ENCODE measurements around the gene CRYL1.

CRYL1 gene

DNA sequence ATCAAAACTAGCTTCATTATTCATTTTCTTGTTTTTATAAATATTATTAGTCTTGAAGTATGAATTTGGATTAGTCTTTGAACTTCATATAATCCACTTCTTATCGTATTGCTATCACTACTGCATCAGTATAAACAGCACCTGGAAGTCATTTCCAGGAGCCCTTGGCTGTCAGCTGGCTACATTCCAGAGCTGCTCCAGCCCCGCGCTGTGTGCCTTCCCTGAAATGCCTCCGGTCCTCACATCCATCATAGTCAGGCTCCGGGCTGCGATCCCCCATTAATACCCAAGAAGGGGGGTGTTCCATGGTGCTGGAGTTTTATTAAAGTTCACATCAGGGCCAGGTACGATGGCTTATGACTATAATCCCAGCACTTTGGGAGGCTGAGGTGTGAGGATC lies 169.2 kb downstream of the CRYL1 start:
- FAIRE-seq (no peak), DNase-seq (ENCODE audit: extremely low spot score, insufficient read length, low read depth) (no peak)

DNA sequence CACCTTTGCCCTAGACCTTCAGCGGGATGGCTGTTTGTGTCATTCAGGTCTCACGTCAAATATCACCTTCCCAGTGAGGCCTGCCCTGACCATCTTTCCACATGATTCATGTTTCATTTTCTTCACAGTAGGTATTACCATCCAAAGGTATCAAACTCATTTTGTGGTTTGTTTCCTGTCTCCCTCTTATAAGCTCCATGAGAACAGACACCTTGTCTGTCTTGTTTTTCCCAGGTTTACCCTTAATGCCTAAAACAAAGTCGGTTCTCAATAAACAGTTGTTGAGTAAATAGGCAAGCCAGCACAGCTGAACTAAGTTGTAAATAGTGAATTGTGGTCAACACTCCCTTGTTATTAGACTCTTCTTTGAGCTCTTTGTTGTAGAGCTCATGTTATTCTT lies 170.9 kb downstream of the CRYL1 start:
- no peak for FAIRE-seq
- no peak for DNase-seq (ENCODE audit: extremely low spot score, insufficient read length, low read depth)

DNA sequence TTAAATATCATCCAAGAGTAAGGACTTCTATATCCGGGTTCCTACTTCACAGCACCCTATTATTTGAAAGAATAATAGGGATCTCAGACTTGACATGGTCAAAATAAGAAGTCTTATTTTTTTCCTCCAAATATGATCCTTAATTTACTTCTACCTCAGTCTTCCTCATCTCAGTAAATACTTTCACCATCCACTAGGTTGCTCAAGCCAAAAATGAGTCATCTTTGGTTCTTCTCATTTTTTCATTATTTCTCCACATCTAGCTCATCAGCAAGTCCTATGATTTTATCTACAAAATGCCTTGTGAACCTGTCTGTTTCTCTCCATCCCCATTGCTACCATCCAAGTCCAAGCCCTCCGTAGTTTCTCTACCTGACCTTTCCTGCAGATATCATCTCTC lies 171.7 kb downstream of the CRYL1 start:
- DNase-seq (ENCODE audit: extremely low spot score, insufficient read length, low read depth) (no peak), FAIRE-seq (no peak)

All from GM18507 (cell line).